HepG2 (cell line): ENCODE results near the gene TM4SF1. TPM values are rescaled to one million over a fixed set of nuclear protein-coding genes. Genes with fewer than 3 reads are reported as not detected.

Experiments
- BRCA1 ChIP-seq: sonication (generic); formaldehyde crosslinking; IDR thresholded peaks from 2 replicates; pipeline ENCODE4 v1.4.0; 2020; ENCODE audit warnings: missing genetic modification reagents
- FOXJ3 ChIP-seq: sonication (generic); formaldehyde crosslinking; IDR thresholded peaks from 2 replicates; pipeline ENCODE4 v1.4.0; 2020; ENCODE audit warnings: missing genetic modification reagents, mild to moderate bottlenecking, borderline replicate concordance
- GATAD2A ChIP-seq: IDR thresholded peaks from 2 replicates; pipeline ENCODE4 v1.6.1; 2016
- REXO4 ChIP-seq: sonication (generic); formaldehyde crosslinking; IDR thresholded peaks from 2 replicates; pipeline ENCODE4 v1.8.0; 2022; ENCODE audit warnings: missing genetic modification reagents, mild to moderate bottlenecking, borderline replicate concordance
- SNAPC2 ChIP-seq: sonication (generic); formaldehyde crosslinking; IDR thresholded peaks from 2 replicates; pipeline ENCODE4 v1.8.1; 2022; ENCODE audit warnings: mild to moderate bottlenecking, missing genetic modification reagents
- SP4 ChIP-seq: sonication (generic); formaldehyde crosslinking; IDR thresholded peaks from 2 replicates; pipeline ENCODE4 v1.8.1; 2023; ENCODE audit warnings: mild to moderate bottlenecking, missing genetic modification reagents
- TBX2 ChIP-seq: sonication (generic); formaldehyde crosslinking; IDR thresholded peaks from 2 replicates; pipeline ENCODE4 v1.5.0; 2020; ENCODE audit warnings: missing genetic modification reagents, mild to moderate bottlenecking, borderline replicate concordance
- XRCC5 ChIP-seq: fragments of 200-400 bp; formaldehyde crosslinking; optimal IDR thresholded peaks from 2 replicates; pipeline ENCODE3; 2017; ENCODE audit warnings: mild to moderate bottlenecking, low read length
- YEATS4 ChIP-seq: sonication (generic); formaldehyde crosslinking; IDR thresholded peaks from 2 replicates; pipeline ENCODE4 v1.4.0; 2020; ENCODE audit warnings: missing genetic modification reagents, borderline replicate concordance
- ZNF138 ChIP-seq: sonication (generic); formaldehyde crosslinking; IDR thresholded peaks from 2 replicates; pipeline ENCODE4 v1.5.0; 2020; ENCODE audit warnings: mild to moderate bottlenecking, low read depth, missing genetic modification reagents
- ZNF547 ChIP-seq: sonication (generic); formaldehyde crosslinking; IDR thresholded peaks from 2 replicates; pipeline ENCODE4 v1.5.1; 2020; ENCODE audit warnings: mild to moderate bottlenecking, missing genetic modification reagents
- ZNF562 ChIP-seq: sonication (generic); formaldehyde crosslinking; IDR thresholded peaks from 2 replicates; pipeline ENCODE4 v1.8.0; 2022; ENCODE audit warnings: missing genetic modification reagents, borderline replicate concordance
- ZNF644 ChIP-seq: IDR thresholded peaks from 2 replicates; pipeline ENCODE4 v1.6.1; 2016; ENCODE audit warnings: low read depth
- polyA plus RNA-seq, 8 experiments: library from polyadenylated mRNA; depleted of rRNA in 3 of 8; stranded (reverse) in 7 of 8; unstranded in 1 of 8; fragments of >200 nt; fragmentation: Illumina TruSeq in 4 of 8; extraction: Trizol in 4 of 8; gene quantifications; 2 replicates each; pipeline versions ENCODE4 v1.2.1 to v1.2.3, GENCODE V29; 2011 to 2016; ENCODE audit warnings: low read depth in 4 of 8, missing spikeins in 1 of 8, mixed read lengths in 1 of 8; ENCODE audit not compliant: insufficient read depth in 1 of 8
- total RNA-seq, 5 experiments: library from RNA; depleted of rRNA; stranded (reverse); fragments of >200 nt; fragmentation: Illumina TruSeq; extraction: Trizol; gene quantifications; 2 replicates each; pipeline ENCODE4 v1.2.3, GENCODE V29; 2016; ENCODE audit warnings: low read depth in 1 of 5
- TF ChIP-seq, protein P1 (sequence below): sonication (generic); formaldehyde crosslinking; IDR thresholded peaks from 2 replicates; pipeline ENCODE4 v1.5.1; 2020; ENCODE audit warnings: mild to moderate bottlenecking, missing genetic modification reagents, borderline replicate concordance
- TF ChIP-seq, protein P2 (sequence below): IDR thresholded peaks from 2 replicates; pipeline ENCODE4 v1.6.1; 2016; ENCODE audit warnings: low read depth
- TF ChIP-seq, protein P3 (sequence below): sonication (generic); formaldehyde crosslinking; IDR thresholded peaks from 2 replicates; pipeline ENCODE4 v1.4.0; 2020; ENCODE audit warnings: missing genetic modification reagents
- TF ChIP-seq, protein P4 (sequence below): sonication (generic); formaldehyde crosslinking; IDR thresholded peaks from 2 replicates; pipeline ENCODE4 v1.4.0; 2020; ENCODE audit warnings: missing genetic modification reagents

Gene TM4SF1
- total and polyA plus RNA-seq, 2 of the 13 experiments (the other 11 are each of a cell fraction or from before 2014, with no cell fraction given): 431 to 1,359 TPM

DNA sequence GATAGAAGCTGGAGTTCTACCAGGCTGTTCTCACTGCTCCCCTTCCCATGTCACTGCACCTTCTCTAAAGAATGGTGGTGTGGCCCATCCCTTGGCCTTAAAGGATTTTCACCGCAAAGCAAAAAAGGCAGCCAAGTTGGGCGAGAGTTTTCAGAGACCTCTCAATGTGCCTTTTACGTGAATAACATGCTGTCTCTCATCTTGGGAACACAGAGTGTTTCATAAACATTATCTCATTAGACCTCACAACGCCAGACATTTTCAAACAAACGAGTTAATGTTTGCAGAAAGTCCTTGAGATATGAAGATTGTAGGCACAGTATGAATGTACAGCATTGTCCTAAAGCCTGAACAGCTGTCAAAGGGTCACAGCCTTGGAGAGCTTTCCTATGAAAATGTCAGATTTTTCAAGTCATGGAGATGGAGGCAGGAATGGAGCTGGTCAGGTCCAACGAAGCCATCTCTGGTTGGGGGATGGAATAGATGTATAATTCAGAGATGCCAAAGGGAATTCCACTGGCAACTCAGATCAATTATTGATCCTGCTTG, 21.3 kb downstream of the TM4SF1 start (continued):
- TF ChIP-seq, protein P1, sequence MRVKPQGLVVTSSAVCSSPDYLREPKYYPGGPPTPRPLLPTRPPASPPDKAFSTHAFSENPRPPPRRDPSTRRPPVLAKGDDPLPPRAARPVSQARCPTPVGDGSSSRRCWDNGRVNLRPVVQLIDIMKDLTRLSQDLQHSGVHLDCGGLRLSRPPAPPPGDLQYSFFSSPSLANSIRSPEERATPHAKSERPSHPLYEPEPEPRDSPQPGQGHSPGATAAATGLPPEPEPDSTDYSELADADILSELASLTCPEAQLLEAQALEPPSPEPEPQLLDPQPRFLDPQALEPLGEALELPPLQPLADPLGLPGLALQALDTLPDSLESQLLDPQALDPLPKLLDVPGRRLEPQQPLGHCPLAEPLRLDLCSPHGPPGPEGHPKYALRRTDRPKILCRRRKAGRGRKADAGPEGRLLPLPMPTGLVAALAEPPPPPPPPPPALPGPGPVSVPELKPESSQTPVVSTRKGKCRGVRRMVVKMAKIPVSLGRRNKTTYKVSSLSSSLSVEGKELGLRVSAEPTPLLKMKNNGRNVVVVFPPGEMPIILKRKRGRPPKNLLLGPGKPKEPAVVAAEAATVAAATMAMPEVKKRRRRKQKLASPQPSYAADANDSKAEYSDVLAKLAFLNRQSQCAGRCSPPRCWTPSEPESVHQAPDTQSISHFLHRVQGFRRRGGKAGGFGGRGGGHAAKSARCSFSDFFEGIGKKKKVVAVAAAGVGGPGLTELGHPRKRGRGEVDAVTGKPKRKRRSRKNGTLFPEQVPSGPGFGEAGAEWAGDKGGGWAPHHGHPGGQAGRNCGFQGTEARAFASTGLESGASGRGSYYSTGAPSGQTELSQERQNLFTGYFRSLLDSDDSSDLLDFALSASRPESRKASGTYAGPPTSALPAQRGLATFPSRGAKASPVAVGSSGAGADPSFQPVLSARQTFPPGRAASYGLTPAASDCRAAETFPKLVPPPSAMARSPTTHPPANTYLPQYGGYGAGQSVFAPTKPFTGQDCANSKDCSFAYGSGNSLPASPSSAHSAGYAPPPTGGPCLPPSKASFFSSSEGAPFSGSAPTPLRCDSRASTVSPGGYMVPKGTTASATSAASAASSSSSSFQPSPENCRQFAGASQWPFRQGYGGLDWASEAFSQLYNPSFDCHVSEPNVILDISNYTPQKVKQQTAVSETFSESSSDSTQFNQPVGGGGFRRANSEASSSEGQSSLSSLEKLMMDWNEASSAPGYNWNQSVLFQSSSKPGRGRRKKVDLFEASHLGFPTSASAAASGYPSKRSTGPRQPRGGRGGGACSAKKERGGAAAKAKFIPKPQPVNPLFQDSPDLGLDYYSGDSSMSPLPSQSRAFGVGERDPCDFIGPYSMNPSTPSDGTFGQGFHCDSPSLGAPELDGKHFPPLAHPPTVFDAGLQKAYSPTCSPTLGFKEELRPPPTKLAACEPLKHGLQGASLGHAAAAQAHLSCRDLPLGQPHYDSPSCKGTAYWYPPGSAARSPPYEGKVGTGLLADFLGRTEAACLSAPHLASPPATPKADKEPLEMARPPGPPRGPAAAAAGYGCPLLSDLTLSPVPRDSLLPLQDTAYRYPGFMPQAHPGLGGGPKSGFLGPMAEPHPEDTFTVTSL (CRISPR knock-in tag): peak; percentile 92
- no peak for TF ChIP-seq ZNF562 (CRISPR knock-in tag)
- TF ChIP-seq, protein P2, sequence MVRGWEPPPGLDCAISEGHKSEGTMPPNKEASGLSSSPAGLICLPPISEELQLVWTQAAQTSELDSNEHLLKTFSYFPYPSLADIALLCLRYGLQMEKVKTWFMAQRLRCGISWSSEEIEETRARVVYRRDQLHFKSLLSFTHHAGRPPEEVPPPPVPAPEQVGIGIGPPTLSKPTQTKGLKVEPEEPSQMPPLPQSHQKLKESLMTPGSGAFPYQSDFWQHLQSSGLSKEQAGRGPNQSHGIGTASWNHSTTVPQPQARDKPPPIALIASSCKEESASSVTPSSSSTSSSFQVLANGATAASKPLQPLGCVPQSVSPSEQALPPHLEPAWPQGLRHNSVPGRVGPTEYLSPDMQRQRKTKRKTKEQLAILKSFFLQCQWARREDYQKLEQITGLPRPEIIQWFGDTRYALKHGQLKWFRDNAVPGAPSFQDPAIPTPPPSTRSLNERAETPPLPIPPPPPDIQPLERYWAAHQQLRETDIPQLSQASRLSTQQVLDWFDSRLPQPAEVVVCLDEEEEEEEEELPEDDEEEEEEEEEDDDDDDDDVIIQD (CRISPR knock-in tag): peak; percentile 86; the same call in 1 of the 2 replicates
- TF ChIP-seq, protein P3, sequence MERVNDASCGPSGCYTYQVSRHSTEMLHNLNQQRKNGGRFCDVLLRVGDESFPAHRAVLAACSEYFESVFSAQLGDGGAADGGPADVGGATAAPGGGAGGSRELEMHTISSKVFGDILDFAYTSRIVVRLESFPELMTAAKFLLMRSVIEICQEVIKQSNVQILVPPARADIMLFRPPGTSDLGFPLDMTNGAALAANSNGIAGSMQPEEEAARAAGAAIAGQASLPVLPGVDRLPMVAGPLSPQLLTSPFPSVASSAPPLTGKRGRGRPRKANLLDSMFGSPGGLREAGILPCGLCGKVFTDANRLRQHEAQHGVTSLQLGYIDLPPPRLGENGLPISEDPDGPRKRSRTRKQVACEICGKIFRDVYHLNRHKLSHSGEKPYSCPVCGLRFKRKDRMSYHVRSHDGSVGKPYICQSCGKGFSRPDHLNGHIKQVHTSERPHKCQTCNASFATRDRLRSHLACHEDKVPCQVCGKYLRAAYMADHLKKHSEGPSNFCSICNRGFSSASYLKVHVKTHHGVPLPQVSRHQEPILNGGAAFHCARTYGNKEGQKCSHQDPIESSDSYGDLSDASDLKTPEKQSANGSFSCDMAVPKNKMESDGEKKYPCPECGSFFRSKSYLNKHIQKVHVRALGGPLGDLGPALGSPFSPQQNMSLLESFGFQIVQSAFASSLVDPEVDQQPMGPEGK: peak; percentile 39; the same call in 1 of the 2 replicates
- no peak for TF ChIP-seq ZNF138
- TF ChIP-seq, protein P4, sequence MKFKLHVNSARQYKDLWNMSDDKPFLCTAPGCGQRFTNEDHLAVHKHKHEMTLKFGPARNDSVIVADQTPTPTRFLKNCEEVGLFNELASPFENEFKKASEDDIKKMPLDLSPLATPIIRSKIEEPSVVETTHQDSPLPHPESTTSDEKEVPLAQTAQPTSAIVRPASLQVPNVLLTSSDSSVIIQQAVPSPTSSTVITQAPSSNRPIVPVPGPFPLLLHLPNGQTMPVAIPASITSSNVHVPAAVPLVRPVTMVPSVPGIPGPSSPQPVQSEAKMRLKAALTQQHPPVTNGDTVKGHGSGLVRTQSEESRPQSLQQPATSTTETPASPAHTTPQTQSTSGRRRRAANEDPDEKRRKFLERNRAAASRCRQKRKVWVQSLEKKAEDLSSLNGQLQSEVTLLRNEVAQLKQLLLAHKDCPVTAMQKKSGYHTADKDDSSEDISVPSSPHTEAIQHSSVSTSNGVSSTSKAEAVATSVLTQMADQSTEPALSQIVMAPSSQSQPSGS (CRISPR knock-in tag): peak; percentile 76
- peak; percentile 57; the same call in 1 of the 2 replicates for TF ChIP-seq YEATS4
- TF ChIP-seq XRCC5: peak; percentile 62
- TF ChIP-seq REXO4 (CRISPR knock-in tag): no peak
- peak; percentile 84 for TF ChIP-seq SNAPC2 (CRISPR knock-in tag)
- TF ChIP-seq GATAD2A (CRISPR knock-in tag): peak; percentile 95
- TF ChIP-seq TBX2: peak; percentile 91
- peak; percentile 61; the same call in 1 of the 2 replicates for TF ChIP-seq ZNF547 (CRISPR knock-in tag)
- 0 out of 2 replicates have a peak, but pooled peaks have one; percentile 72 for TF ChIP-seq BRCA1 (CRISPR knock-in tag)
- TF ChIP-seq ZNF644 (CRISPR knock-in tag): peak; percentile 91
- TF ChIP-seq FOXJ3 (CRISPR knock-in tag): peak; percentile 87
- TF ChIP-seq SP4: peak; percentile 46; the same call in 1 of the 2 replicates
